ENCODE results near the gene SLC5A10. TPM values are rescaled to one million over a fixed set of nuclear protein-coding genes. Genes with fewer than 3 reads are reported as not detected.

Gene SLC5A10
- polyA plus RNA-seq, 1 donor (not counting 4 experiments of a cell fraction or from before 2014, with no cell fraction given), result not detected

DNA sequence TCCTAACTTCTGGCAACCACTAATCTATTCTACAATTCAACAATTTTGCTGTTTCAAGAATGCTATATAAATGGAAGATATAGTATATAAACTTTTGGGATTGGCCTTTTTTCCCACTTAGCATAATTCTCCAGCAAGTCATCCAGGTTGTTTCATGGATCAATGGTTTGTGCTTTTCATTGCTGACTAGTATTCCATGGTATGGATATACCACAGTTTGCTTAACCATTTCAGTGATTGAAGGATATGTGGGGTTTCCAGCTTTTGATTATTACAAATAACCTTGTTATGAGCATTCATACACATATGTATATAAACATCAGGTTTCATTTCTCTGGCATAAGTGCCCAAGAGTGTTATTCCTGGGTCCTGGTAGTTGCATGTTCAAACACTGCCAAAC lies 54.7 kb downstream of the SLC5A10 start:
- Histone ChIP-seq H3K9me1 (ENCODE audit: control insufficient read depth, extremely low read depth, insufficient read depth, low read length) (no peaks in the 10 kb centered on the region), H3K79me2 (ENCODE audit: control insufficient read depth, insufficient read depth, low read length) (peaks cover 21% of the 10 kb centered on the region), H3K9ac (ENCODE audit: control insufficient read depth, extremely low read depth, insufficient read depth, low read length) (no peak overlapping the region), H3K9me3 (ENCODE audit: control insufficient read depth, low read depth, low read length) (no peaks in the 10 kb centered on the region), H3K4me3 (ENCODE audit: control insufficient read depth in 2 of 3, extremely low read depth in 1 of 3, insufficient read depth in 2 of 3, low read depth in 1 of 3, low read length in 3 of 3) (no peak overlapping the region), H2AFZ (ENCODE audit: control insufficient read depth, low read length) (no peak overlapping the region), H3K4me1 (ENCODE audit: control insufficient read depth, extremely low read depth, insufficient read depth, low read length) (peaks cover 23% of the 10 kb centered on the region), H4K20me1 (ENCODE audit: control insufficient read depth, extremely low read depth, insufficient read depth, low read length) (peaks cover 3% of the 10 kb centered on the region), H3K36me3 (ENCODE audit: control insufficient read depth in 2 of 2, extremely low read depth in 1 of 2, insufficient read depth in 2 of 2, low read length in 2 of 2) (peaks cover 3 to 12% of the 10 kb centered on the region in 2 experiments), H3K27ac (ENCODE audit: control insufficient read depth, insufficient read depth, low read length) (no peak overlapping the region), H3K27me3 (ENCODE audit: control insufficient read depth, extremely low read depth, insufficient read depth, low read length) (no peaks in the 10 kb centered on the region), H3K4me2 (ENCODE audit: control insufficient read depth, extremely low read depth, insufficient read depth, low read depth, low read length) (no peak overlapping the region)
- dilution Hi-C loops (cut with MboI; ENCODE audit: extremely low pct_ligation_motif_present, low sequenced_read_pairs), result no loop called here
- FAIRE-seq, result no peak
- TF ChIP-seq, protein P1, sequence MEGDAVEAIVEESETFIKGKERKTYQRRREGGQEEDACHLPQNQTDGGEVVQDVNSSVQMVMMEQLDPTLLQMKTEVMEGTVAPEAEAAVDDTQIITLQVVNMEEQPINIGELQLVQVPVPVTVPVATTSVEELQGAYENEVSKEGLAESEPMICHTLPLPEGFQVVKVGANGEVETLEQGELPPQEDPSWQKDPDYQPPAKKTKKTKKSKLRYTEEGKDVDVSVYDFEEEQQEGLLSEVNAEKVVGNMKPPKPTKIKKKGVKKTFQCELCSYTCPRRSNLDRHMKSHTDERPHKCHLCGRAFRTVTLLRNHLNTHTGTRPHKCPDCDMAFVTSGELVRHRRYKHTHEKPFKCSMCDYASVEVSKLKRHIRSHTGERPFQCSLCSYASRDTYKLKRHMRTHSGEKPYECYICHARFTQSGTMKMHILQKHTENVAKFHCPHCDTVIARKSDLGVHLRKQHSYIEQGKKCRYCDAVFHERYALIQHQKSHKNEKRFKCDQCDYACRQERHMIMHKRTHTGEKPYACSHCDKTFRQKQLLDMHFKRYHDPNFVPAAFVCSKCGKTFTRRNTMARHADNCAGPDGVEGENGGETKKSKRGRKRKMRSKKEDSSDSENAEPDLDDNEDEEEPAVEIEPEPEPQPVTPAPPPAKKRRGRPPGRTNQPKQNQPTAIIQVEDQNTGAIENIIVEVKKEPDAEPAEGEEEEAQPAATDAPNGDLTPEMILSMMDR (optimal IDR thresholded peaks at IDR 0.05 in 1 of 3, IDR thresholded peaks at IDR 0.05 in 1 of 3, conservative IDR thresholded peaks at IDR 0.05 in 1 of 3; ENCODE audit: extremely low read depth in 1 of 3, insufficient read depth in 2 of 3, low read length in 3 of 3), result no peak
- TF ChIP-seq EZH2 (IDR thresholded peaks at IDR 0.05; ENCODE audit: low read length), result no peak
- DNase-seq (ENCODE audit: low read depth, low spot score), result no peak

DNA sequence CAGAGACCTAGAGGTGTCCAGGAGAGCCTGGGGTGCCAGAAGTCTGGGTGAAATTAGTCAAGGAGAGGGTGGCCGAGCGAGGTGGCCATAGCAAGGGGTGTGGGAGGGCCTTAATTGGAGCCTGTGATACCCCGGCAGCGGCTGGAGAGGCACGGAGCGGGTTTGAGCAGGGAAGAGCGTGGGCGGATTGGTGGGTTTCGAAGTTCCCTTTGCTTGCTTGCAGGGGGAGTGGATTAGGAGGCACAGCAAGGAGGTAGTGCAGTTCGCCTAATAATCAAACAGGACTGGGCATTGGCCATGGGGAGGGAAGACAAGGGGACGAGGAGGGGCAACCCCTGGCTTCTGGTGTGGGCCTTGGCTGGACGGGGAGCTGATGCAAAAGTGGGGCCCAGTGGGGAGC lies 58.0 kb downstream of the SLC5A10 start:
- dilution Hi-C loops (cut with MboI; ENCODE audit: extremely low pct_ligation_motif_present, low sequenced_read_pairs), result no loop called here
- H3K4me2 ChIP-seq (ENCODE audit: control insufficient read depth, extremely low read depth, insufficient read depth, low read depth, low read length), result no peak overlapping the region
- H3K36me3 ChIP-seq (ENCODE audit: control insufficient read depth in 2 of 2, extremely low read depth in 1 of 2, insufficient read depth in 2 of 2, low read length in 2 of 2), result no peaks in the 10 kb centered on the region
- no peak overlapping the region for H3K9ac ChIP-seq (ENCODE audit: control insufficient read depth, extremely low read depth, insufficient read depth, low read length)
- no peaks in the 10 kb centered on the region for H3K27me3 ChIP-seq (ENCODE audit: control insufficient read depth, extremely low read depth, insufficient read depth, low read length)
- DNase-seq (ENCODE audit: low read depth, low spot score) (no peak), FAIRE-seq (no peak)
- H3K4me3 ChIP-seq (ENCODE audit: control insufficient read depth in 2 of 3, extremely low read depth in 1 of 3, insufficient read depth in 2 of 3, low read depth in 1 of 3, low read length in 3 of 3), result no peak overlapping the region
- no peaks in the 10 kb centered on the region for H3K9me1 ChIP-seq (ENCODE audit: control insufficient read depth, extremely low read depth, insufficient read depth, low read length)
- no peak overlapping the region for H3K27ac ChIP-seq (ENCODE audit: control insufficient read depth, insufficient read depth, low read length)
- no peaks in the 10 kb centered on the region for H4K20me1 ChIP-seq (ENCODE audit: control insufficient read depth, extremely low read depth, insufficient read depth, low read length)
- H3K79me2 ChIP-seq (ENCODE audit: control insufficient read depth, insufficient read depth, low read length), result no peaks in the 10 kb centered on the region
- no peak overlapping the region for H2AFZ ChIP-seq (ENCODE audit: control insufficient read depth, low read length)
- H3K4me1 ChIP-seq (ENCODE audit: control insufficient read depth, extremely low read depth, insufficient read depth, low read length), result peaks cover 24% of the 10 kb centered on the region
- TF ChIP-seq EZH2 (IDR thresholded peaks at IDR 0.05; ENCODE audit: low read length), result no peak
- TF ChIP-seq, protein P1 (optimal IDR thresholded peaks at IDR 0.05 in 1 of 3, IDR thresholded peaks at IDR 0.05 in 1 of 3, conservative IDR thresholded peaks at IDR 0.05 in 1 of 3; ENCODE audit: extremely low read depth in 1 of 3, insufficient read depth in 2 of 3, low read length in 3 of 3), result no peak
- no peaks in the 10 kb centered on the region for H3K9me3 ChIP-seq (ENCODE audit: control insufficient read depth, low read depth, low read length)

Measured in keratinocyte (primary cell).